Measurements from ENCODE around the gene CDC42BPB.

- TF ChIP-seq CTCF (IDR thresholded peaks at IDR 0.05) = no peak
- no peak for TF ChIP-seq POLR2A (IDR thresholded peaks at IDR 0.05)
Measured at GRCh38 chr14:103001226-103001625, 56.1 kb downstream of the CDC42BPB start.
